CD4-positive, alpha-beta T cell treated with Interleukin-4 for 1 hour (primary cell): ENCODE measurements around the gene PIGV.

Experiments
- DNase-seq, 2 donors: peaks; one replicate each; pipeline ENCODE4 v3.0.0-alpha.2; 2020 to 2022

The PIGV gene

GRCh38 chr1:26775666-26776065 is 12.1 kb upstream of the PIGV start:
- no peak for DNase-seq

DNA sequence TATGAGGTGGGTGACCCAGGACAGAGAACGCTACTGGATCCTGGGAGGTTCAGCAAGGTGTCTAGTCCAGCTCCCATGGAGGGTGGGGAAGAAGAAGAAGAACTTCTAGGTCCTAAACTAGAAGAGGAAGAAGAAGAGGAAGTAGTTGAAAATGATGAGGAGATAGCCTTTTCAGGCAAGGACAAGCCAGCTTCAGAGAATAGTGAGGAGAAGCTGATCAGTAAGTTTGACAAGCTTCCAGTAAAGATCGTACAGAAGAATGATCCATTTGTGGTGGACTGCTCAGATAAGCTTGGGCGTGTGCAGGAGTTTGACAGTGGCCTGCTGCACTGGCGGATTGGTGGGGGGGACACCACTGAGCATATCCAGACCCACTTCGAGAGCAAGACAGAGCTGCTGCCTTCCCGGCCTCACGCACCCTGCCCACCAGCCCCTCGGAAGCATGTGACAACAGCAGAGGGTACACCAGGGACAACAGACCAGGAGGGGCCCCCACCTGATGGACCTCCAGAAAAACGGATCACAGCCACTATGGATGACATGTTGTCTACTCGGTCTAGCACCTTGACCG is 8.6 kb upstream of the PIGV start:
- no peak for DNase-seq

GRCh38 chr1:26780344-26780957 is 7.3 kb upstream of the PIGV start:
- DNase-seq = no peak

- no peak for DNase-seq
These were observed 6.4 kb upstream of the PIGV start for GRCh38 chr1:26781206-26781825.

DNA sequence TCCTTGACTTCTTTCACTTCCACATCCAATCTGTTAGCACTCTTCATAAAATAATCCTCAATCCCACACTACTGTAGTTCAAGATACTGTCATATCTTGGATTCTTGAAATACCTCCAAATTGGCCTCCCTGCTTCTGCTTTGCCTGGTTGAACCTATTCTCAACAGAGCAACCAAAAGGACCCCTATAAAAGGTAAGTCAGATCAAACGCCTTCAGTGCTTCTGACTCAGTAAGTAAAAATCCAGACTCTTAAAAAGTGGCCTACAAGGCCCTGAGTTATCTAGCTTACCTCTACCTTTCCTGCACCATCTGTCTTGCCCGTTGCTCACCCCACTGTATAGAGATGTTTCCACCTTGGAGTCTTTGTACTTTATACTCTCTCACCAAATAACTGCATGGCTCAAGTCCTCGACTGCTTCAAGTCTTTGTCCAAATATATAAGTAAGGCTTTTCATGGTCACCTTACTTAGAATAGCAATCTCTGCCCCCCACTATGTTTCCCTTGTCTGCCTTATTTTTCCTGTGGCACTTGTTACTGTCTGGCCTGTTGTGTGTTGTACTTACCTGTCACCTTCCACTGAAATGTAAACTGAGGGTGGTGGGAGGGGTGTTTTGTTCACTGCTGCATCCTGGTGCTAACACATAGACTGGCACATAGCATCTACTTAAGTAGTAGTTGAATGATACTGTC is 5.1 kb upstream of the PIGV start:
- DNase-seq = no peak

DNA sequence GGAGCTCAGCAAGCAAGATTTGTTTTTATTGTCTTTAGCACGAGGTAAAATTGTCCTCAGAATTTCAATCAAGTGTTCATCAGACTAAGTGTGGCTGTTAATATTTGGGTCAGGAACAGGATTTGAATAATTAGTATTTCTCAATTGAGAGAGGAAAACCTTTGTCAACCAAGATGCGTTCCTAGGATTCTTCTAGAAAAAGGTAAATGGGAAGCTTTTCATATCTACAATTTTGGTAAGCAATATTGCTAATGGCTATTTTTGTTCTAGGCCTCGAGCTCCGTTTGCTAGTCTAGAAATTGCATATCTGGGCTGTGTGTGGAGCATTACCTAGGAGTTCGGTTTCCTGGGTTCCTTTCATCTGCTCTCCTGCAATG is 4.1 kb upstream of the PIGV start:
- no peak for DNase-seq

- DNase-seq = peak in 1 of 2 donors; percentile 24
These were observed 3.5 kb upstream of the PIGV start for GRCh38 chr1:26784023-26784871.

- DNase-seq = no peak
These were observed 2.9 kb upstream of the PIGV start for GRCh38 chr1:26784886-26785285.

- peak in 1 of 2 donors; percentile 37 for DNase-seq
These were observed 1.9 kb upstream of the PIGV start for GRCh38 chr1:26785611-26786436.

DNA sequence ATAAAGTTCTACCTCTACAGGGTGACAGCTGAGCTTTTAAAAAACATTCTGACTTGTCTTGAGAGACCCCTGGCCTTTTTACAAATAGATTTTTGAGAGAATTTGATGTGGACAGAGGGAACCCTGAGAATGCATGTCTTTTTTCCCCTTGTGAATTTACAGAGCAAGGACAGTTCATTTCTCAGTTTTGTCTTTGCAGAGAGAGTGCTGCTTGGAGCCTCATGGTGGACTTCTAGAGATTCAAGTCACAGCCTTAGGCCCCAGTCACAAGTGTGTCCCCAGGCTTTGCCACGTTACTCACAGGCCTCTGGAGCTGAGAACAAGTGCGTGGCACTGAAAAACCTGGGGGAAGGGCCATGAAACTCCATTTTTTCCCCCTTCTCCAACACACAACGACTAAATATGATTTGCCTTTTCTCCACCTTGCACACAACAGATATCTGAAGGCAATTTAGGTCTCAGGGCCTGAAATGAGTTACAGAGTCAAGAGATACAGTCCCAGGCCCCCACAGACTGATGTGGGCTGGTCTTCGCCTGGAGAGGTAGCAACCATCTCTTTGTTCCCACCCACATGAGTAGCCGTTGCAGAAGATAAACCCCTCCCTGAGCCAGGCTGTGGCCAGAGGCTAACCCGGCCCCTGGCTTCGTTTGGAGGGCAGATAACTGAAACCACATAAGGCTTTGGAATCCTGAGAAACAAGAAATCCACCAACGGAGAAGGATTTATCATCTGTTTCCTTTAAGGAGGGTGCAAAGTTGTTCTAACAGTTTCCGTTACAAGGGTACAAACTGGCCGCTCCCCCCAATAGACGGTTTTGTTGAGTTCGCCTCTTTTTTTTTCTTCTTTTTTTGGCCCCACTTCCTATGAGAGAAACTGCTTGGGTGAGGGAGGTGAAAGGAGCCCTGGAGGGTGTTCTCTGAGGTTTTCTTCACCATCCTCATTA is 1.0 kb upstream of the PIGV start:
- DNase-seq = peak in 1 of 2 donors; percentile 22

DNA sequence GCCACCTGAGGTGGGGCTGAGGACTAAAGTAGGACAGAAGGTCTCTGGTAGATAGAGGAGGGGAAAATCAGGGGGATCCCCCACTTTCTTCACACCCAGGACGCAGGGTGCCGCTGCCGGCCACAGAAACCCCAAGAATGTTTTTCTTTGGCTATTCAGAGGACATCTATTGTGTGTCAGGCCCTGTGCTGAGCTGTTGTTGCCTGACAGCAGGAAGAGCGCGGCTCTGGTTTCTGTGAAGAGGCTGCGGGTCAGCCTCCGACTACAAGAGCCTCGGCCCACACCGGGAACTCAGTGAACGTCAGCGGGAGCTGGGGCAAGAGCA is 407 bp upstream of the PIGV start:
- DNase-seq = peak; percentile 82 to 89

DNA sequence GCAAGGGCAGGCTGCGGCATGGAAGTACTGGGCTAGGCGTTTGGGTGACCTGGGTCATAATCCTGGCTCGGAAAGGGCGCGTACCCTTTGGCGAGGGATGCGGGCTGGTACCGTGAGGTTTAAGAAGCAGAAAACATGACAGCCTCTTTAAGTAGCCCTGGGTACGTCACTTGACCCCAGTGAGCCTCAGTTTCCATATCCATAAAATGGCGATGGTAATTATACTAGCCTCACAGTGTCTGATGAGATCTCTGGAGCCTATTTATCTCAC is 700 bp downstream of the PIGV start:
- DNase-seq = no peak

GRCh38 chr1:26788836-26789611 is 1.3 kb downstream of the PIGV start:
- peak; percentile 89 to 91 for DNase-seq

- no peak for DNase-seq
These were observed 1.8 kb downstream of the PIGV start for GRCh38 chr1:26789612-26789865.

DNA sequence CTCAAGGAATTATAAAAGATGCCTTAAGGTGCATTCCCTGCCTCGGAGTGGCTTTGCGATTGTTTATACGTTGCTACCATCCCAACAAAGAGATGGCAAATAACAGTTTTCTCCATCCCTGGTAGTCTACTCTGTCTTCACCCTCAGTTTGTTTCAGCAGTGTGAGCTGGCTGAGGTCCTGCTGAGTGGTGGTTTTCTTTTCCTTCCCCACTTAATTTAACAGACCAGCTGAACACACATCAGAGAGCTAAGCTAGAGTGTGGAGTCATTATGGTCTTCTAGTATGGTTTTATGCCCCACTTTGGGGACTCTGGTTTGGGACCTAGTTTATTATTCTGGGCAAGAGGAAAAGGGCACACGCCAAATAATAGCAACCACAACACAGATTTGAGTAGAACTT is 2.2 kb downstream of the PIGV start:
- no peak for DNase-seq

DNA sequence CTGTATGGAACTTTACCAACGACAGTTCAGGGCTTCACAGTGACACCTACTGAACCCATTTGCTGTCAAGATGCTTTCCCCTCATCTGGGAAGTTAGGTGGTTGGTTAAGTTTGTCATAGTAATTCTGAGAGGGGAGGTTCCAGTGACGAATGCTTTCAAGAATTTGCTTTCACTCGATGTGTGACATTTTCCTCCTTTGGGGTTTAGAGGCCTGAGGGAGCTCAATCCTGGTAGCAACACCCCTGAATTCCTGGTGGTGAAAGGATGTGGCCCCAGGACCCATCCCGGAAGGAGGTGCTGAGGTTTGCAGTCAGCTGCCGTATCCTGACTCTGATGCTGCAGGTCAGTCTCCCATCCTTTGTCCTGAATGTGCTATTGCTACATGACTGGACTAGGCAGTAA is 2.8 kb downstream of the PIGV start:
- peak in 1 of 2 donors; percentile 19 for DNase-seq

DNA sequence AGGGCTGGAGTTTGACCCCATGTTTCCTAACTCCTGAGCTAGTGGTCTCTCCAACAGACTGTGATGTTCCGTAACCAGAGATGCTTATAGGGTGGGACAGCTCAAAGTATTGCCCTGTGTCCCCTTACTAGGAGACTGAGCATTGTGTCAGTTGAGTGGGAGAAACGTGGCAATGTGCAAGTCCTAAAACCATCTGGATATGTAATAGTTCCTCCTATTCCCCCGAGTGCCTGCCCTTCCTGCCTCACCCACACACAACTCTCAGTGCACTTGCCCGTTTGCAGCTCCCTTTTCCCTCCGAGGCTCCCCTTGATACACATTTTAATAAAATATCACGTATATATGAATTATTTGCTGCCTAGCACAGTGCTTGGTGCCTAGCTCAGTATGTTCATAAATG is 3.4 kb downstream of the PIGV start:
- DNase-seq = no peak

- no peak for DNase-seq
These were observed 3.9 kb downstream of the PIGV start for GRCh38 chr1:26791626-26792025.

DNA sequence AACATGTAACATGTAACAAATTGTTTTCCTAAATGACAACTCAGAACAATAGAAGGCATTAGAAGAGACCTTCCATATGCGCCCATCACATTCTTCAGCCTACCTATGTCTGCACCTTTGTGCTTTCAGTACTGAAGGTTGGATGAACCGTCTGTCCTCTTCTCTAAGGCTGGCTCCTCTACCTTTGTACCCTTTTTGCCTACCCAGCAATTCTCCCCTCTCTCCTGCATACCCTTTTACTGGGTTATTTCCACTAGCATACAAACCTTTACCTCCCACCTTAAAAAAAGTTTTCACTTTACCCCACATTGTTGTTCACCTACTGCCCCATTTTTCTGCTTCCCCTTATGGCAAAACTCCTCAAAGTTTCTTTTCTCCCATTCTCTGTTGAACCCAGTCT is 5.2 kb downstream of the PIGV start:
- no peak for DNase-seq

- no peak for DNase-seq
These were observed 6.6 kb downstream of the PIGV start for GRCh38 chr1:26794391-26794790.

DNA sequence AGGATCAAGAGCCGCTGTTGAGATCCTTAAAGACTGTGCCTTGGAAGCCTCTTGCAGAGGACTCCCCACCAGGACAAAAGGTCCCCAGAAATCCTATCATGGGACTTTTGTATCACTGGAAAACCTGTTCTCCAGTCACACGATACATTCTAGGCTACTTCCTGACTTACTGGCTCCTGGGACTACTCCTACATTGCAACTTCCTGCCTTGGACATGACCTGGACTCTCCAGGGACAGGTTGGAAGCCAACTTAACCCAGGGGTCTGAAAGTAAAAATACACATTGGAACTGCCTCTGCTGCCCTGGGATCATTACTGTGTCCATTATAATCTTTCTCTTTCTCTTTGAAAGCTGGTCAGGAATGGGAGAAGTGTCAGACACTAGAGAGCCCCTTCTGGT is 9.9 kb downstream of the PIGV start:
- no peak for DNase-seq
